Lower leg skin (tissue), 3 donors: ENCODE data around the gene REEP3.

ENCODE experiments used
- CTCF ChIP-seq, 3 donors: fragments of 450-650 bp; IDR thresholded peaks; one replicate each; pipeline ENCODE4 v1.5.1; 2016; ENCODE audit warnings: antibody characterized with exemption in 3 of 3, mild to moderate bottlenecking in 3 of 3, moderate library complexity in 2 of 3
- POLR2A ChIP-seq, 2 donors: fragments of 450-650 bp; IDR thresholded peaks; one replicate each; pipeline ENCODE4 v1.6.1; 2016 to 2017; ENCODE audit warnings: antibody characterized with exemption in 2 of 2, mild to moderate bottlenecking in 1 of 2, moderate library complexity in 1 of 2

- no peak for TF ChIP-seq CTCF (IDR thresholded peaks at IDR 0.05)
- no peak for TF ChIP-seq POLR2A (IDR thresholded peaks at IDR 0.05)
Measured at GRCh38 chr10:63543576-63543962, 22.4 kb downstream of the REEP3 start.
